Transverse colon (tissue), 4 donors: ENCODE results near the gene KCNK17. TPM values are rescaled to one million over a fixed set of nuclear protein-coding genes. Genes with fewer than 3 reads are reported as not detected.

Experiments
- DNase-seq: peaks from one replicate; pipeline ENCODE4 v3.0.0-alpha.2; 2019
- H3K27ac ChIP-seq, 4 donors: fragments of 200-600 bp; sonication (generic); 2 replicates each; pipeline ENCODE4 v1.5.1; 2016 to 2018; ENCODE audit warnings: inconsistent platforms in 4 of 4
- H3K27me3 ChIP-seq: fragments of 200-600 bp; sonication (generic); 2 replicates; pipeline ENCODE4 v1.5.1; 2017; ENCODE audit warnings: inconsistent platforms
- H3K36me3 ChIP-seq, 4 donors: fragments of 200-600 bp; sonication (generic); 2 replicates each; pipeline ENCODE4 v1.5.1; 2017 to 2019; ENCODE audit warnings: inconsistent platforms in 4 of 4
- H3K4me1 ChIP-seq, 4 donors: fragments of 200-600 bp; sonication (generic); 2 replicates each; pipeline ENCODE4 v1.5.1; 2017 to 2020; ENCODE audit warnings: inconsistent platforms in 4 of 4
- H3K4me3 ChIP-seq, 4 donors: fragments of 200-600 bp; sonication (generic); 1 replicate in 1 of 4; 2 replicates in 3 of 4; pipeline versions ENCODE4 v1.5.1 to v1.6.1; 2017 to 2019; ENCODE audit warnings: inconsistent platforms in 4 of 4
- H3K9me3 ChIP-seq, 2 donors: fragments of 200-600 bp; sonication (generic); 2 replicates each; pipeline ENCODE4 v1.5.1; 2017 to 2019; ENCODE audit warnings: inconsistent platforms in 2 of 2
- CTCF ChIP-seq, 5 experiments: fragments of 200-600 bp in 3 of 5; fragments of 450-650 bp in 2 of 5; sonication (generic) in 3 of 5; IDR thresholded peaks; 1 replicate in 2 of 5; 2 replicates in 3 of 5; pipeline ENCODE4 v1.5.1; 2016 to 2017; ENCODE audit warnings: antibody characterized with exemption in 5 of 5, inconsistent platforms in 3 of 5, mild to moderate bottlenecking in 2 of 5, moderate library complexity in 1 of 5
- EP300 ChIP-seq: sonication (generic); formaldehyde crosslinking; IDR thresholded peaks from one replicate; pipeline ENCODE4 v1.6.1; 2017; ENCODE audit warnings: antibody characterized with exemption, low read depth
- POLR2A ChIP-seq: fragments of 450-650 bp; IDR thresholded peaks from one replicate; pipeline ENCODE4 v1.6.1; 2016; ENCODE audit warnings: antibody characterized with exemption, mild to moderate bottlenecking, moderate library complexity
- POLR2AphosphoS5 ChIP-seq, 3 donors: sonication (generic); formaldehyde crosslinking; IDR thresholded peaks; one replicate each; pipeline ENCODE4 v1.6.1; 2016; ENCODE audit warnings: antibody characterized with exemption in 3 of 3
- WGBS, 2 donors: methylation state at CpG; one replicate each; pipeline ENCODE4 v1.1.5; 2018; ENCODE audit warnings: low coverage in 1 of 2; 5-methylcytosine and 5-hydroxymethylcytosine counted together
- in situ Hi-C, 4 donors: fragments of 200-750 bp; cut with MboI; loops; one replicate each; pipeline versions ENCODE4 v1.15.0 to v1.15.1; 2017; ENCODE audit warnings: low sequenced_read_pairs in 3 of 4, low pct_ligation_motif_present in 1 of 4, low pct_unique_long_range_greater_than_20kb in 1 of 4
- intact Hi-C: fragments of 100-400 bp; cut with DNase I; formaldehyde crosslinking; loops from one replicate; pipeline ENCODE4 v1.15.1; 2023; ENCODE audit warnings: low total_unique reads
- total RNA-seq, 4 donors: library from RNA; depleted of rRNA; stranded (reverse); fragments of >200 nt; gene quantifications; one replicate each; pipeline ENCODE4 v1.1.0, GENCODE V29; 2016

The KCNK17 gene
- total RNA-seq, 4 donors from 2014 or later = 0.96 TPM; not detected in 3

- DNase-seq = peak; percentile 61
- no peaks in the 10 kb centered on the region for H3K27me3 ChIP-seq
Observed at GRCh38 chr6:39281312-39281980, 32.8 kb downstream of the KCNK17 start.

GRCh38 chr6:39280247-39280731, 33.9 kb downstream of the KCNK17 start:
- peak; percentile 16 for TF ChIP-seq EP300
- peak; percentile 37 for TF ChIP-seq POLR2A
- no peak for TF ChIP-seq CTCF (IDR thresholded peaks at IDR 0.05)
- TF ChIP-seq POLR2AphosphoS5 (IDR thresholded peaks at IDR 0.05) = peak in 2 of 3 donors; percentile 45 to 74
- Histone ChIP-seq H3K27me3 (no peaks in the 10 kb centered on the region), H3K4me1 (peaks cover 12 to 40% (median 26%) of the 10 kb centered on the region in 4 donors), H3K9me3 (no peaks in the 10 kb centered on the region), H3K36me3 (no peaks in the 10 kb centered on the region), H3K4me3 (no peak overlapping the region), H3K27ac (peak overlapping the region; percentile 87 to 91 (median 88))
- intact Hi-C loops (no loop called here), in situ Hi-C loops (no loop called here)
- WGBS, 2 donors = 25% methylated on average over 8 of the region's 8 CpGs; no CpG with 5 or more reads in 1 of the 2 donors
- DNase-seq = peak; percentile 75

More at GRCh38 chr6:39281312-39281980, 32.8 kb downstream of the KCNK17 start:
- Histone ChIP-seq H3K27ac (peak overlapping the region in 3 of 4 donors; percentile 87 to 91 (median 89)), H3K4me1 (peaks cover 12 to 40% (median 26%) of the 10 kb centered on the region in 4 donors), H3K9me3 (no peaks in the 10 kb centered on the region), H3K36me3 (no peaks in the 10 kb centered on the region), H3K4me3 (no peak overlapping the region)
- in situ Hi-C loops = no loop called here
- TF ChIP-seq POLR2A (peak; percentile 34), POLR2AphosphoS5 (IDR thresholded peaks at IDR 0.05) (peak in 1 of 3 donors; percentile 28), CTCF (IDR thresholded peaks at IDR 0.05) (no peak)
- intact Hi-C loops = no loop called here
- WGBS, 2 donors = 66 to 86% methylated on average over 3 to 11 of the region's 11 CpGs

- H3K27me3 ChIP-seq = no peaks in the 10 kb centered on the region
- WGBS, 2 donors = 89% methylated on average over 5 of the region's 6 CpGs; no CpG with 5 or more reads in 1 of the 2 donors
- DNase-seq = peak; percentile 58
- peak overlapping the region; percentile 87 to 91 (median 88) for H3K27ac ChIP-seq
- H3K4me3 ChIP-seq = no peak overlapping the region
- in situ Hi-C loops (no loop called here), intact Hi-C loops (no loop called here)
- no peaks in the 10 kb centered on the region for H3K9me3 ChIP-seq
- TF ChIP-seq POLR2AphosphoS5 (IDR thresholded peaks at IDR 0.05) (peak in 2 of 3 donors; percentile 23 to 58), POLR2A (peak; percentile 14), EP300 (peak; percentile 84), CTCF (IDR thresholded peaks at IDR 0.05) (no peak)
- H3K36me3 ChIP-seq = no peaks in the 10 kb centered on the region
- H3K4me1 ChIP-seq = peaks cover 12 to 40% (median 26%) of the 10 kb centered on the region in 4 donors
Observed at GRCh38 chr6:39279539-39279938, 34.7 kb downstream of the KCNK17 start.

- H3K9me3 ChIP-seq = no peaks in the 10 kb centered on the region
- WGBS, 2 donors = 54 to 82% methylated on average over 3 of the region's 3 CpGs
- H3K27ac ChIP-seq = peak overlapping the region; percentile 48 to 74 (median 66)
- in situ Hi-C loops (no loop called here), intact Hi-C loops (no loop called here)
- no peak overlapping the region for H3K4me3 ChIP-seq
- H3K4me1 ChIP-seq = peaks cover 12 to 32% (median 23%) of the 10 kb centered on the region in 4 donors
- peak; percentile 30 for DNase-seq
- no peaks in the 10 kb centered on the region for H3K27me3 ChIP-seq
- H3K36me3 ChIP-seq = no peaks in the 10 kb centered on the region
- TF ChIP-seq POLR2AphosphoS5 (IDR thresholded peaks at IDR 0.05) (no peak), EP300 (no peak), CTCF (IDR thresholded peaks at IDR 0.05) (no peak), POLR2A (no peak)
Observed at GRCh38 chr6:39276379-39276995, 37.7 kb downstream of the KCNK17 start.
